HepG2 (cell line): ENCODE measurements around the gene GRIK4. TPM values are rescaled to one million over a fixed set of nuclear protein-coding genes. Genes with fewer than 3 reads are reported as not detected.

Source experiments
- ATAC-seq: fragments of 200-7000 bp; cut with Tn5 transposase; 3 replicates; pipeline ENCODE4 v1.9.1; 2020; ENCODE audit warnings: mild to moderate bottlenecking, moderate library complexity
- BruUV-seq: library from RNA; stranded (reverse); fragments of 400-500 nt; replicated peaks from 2 replicates; lab custom pipeline; 2021; lab: Mats Ljungman, UMichigan
- CTCF ChIA-PET: fragments of 300-600 bp; formaldehyde crosslinking; extraction: SDS; loops from one replicate; lab custom pipeline; 2021; ENCODE audit warnings: low total read pairs, inconsistent platforms, low intra/inter-chr PET ratio; lab: Yijun Ruan, JAX
- POLR2A ChIA-PET: fragments of 350-600 bp; sonication (Branson Sonifier 250); formaldehyde crosslinking; loops from one replicate; lab custom pipeline; 2020; ENCODE audit warnings: antibody characterized with exemption, inconsistent platforms; lab: Yijun Ruan, JAX
- DNase-seq: peaks from one replicate; pipeline ENCODE4 v3.0.0-alpha.2; 2015; ENCODE audit warnings: low spot score
- FAIRE-seq: peaks from 3 replicates; lab custom pipeline; 2011; peaks lifted over from hg19 to GRCh38; lab: Jason Lieb, UNC
- H2AFZ ChIP-seq: one replicate; pipeline ENCODE4 v1.6.1; 2011; ENCODE audit warnings: low read length, inconsistent platforms
- H3K27ac ChIP-seq: fragments of 300-600 bp; 3 replicates; pipeline ENCODE4 v1.8.0; 2011; ENCODE audit warnings: mixed run types, mild to moderate bottlenecking, mixed read lengths, low read length, inconsistent platforms; ENCODE audit not compliant: insufficient read depth; ENCODE audit errors: extremely low read length
- H3K27me3 ChIP-seq, 2 experiments: fragments of 200-600 bp in 1 of 2; 2 replicates in 1 of 2; 3 replicates in 1 of 2; pipeline versions ENCODE4 v1.6.0 to v1.8.0; 2011; ENCODE audit warnings: low read length in 2 of 2, mild to moderate bottlenecking in 2 of 2, moderate library complexity in 2 of 2, inconsistent platforms in 1 of 2; ENCODE audit not compliant: insufficient read depth in 2 of 2, control insufficient read depth in 1 of 2
- H3K36me3 ChIP-seq, 2 experiments: fragments of 200-600 bp in 1 of 2; replicated peaks in 1 of 2; 2 replicates in 1 of 2; 3 replicates in 1 of 2; pipeline versions ENCODE4 v1.5.1 to v1.8.0; 2011; ENCODE audit warnings: low read length in 2 of 2, inconsistent platforms in 1 of 2; ENCODE audit not compliant: insufficient read depth in 2 of 2, control insufficient read depth in 1 of 2
- H3K4me1 ChIP-seq: 2 replicates; pipeline ENCODE4 v1.5.1; 2012; ENCODE audit warnings: low read length, inconsistent platforms; ENCODE audit not compliant: insufficient read depth
- H3K4me2 ChIP-seq: 2 replicates; pipeline ENCODE4 v1.6.0; 2011; ENCODE audit warnings: low read depth, low read length, inconsistent platforms
- H3K4me3 ChIP-seq, 3 experiments: fragments of 200-600 bp in 1 of 3; sonication (generic), shearing (Covaris generic) in 1 of 3; replicated peaks in 1 of 3; 2 replicates each; pipeline ENCODE4 v1.5.1; 2011 to 2016; ENCODE audit warnings: low read length in 3 of 3, inconsistent platforms in 2 of 3, low read depth in 2 of 3, mild to moderate bottlenecking in 2 of 3, control low read depth in 1 of 3, mixed read lengths in 1 of 3; ENCODE audit not compliant: insufficient read depth in 1 of 3
- H3K79me2 ChIP-seq: one replicate; pipeline ENCODE4 v1.6.1; 2011; ENCODE audit warnings: low read length, inconsistent platforms; ENCODE audit not compliant: insufficient read depth
- H3K9ac ChIP-seq: 2 replicates; pipeline ENCODE4 v1.6.0; 2011; ENCODE audit warnings: mild to moderate bottlenecking, low read depth, low read length, inconsistent platforms; ENCODE audit not compliant: insufficient read depth
- H3K9me3 ChIP-seq: 2 replicates; pipeline ENCODE4 v1.5.1; 2012; ENCODE audit warnings: mild to moderate bottlenecking, low read length
- H4K20me1 ChIP-seq: 2 replicates; pipeline ENCODE4 v1.6.0; 2011; ENCODE audit warnings: inconsistent platforms, mild to moderate bottlenecking, low read length, moderate library complexity; ENCODE audit not compliant: insufficient read depth
- GATA4 ChIP-seq: sonication (generic); IDR thresholded peaks from 2 replicates; pipeline ENCODE4 v1.6.1; 2016; ENCODE audit warnings: antibody characterized with exemption, low read depth, borderline replicate concordance
- GATAD2A ChIP-seq: IDR thresholded peaks from 2 replicates; pipeline ENCODE4 v1.6.1; 2016
- NR3C1 ChIP-seq: sonication (generic); formaldehyde crosslinking; IDR thresholded peaks from 2 replicates; pipeline ENCODE4 v1.4.0; 2020; ENCODE audit warnings: missing genetic modification reagents
- PHF21A ChIP-seq: sonication (generic); formaldehyde crosslinking; IDR thresholded peaks from 2 replicates; pipeline ENCODE4 v1.5.0; 2020; ENCODE audit warnings: mild to moderate bottlenecking, missing genetic modification reagents
- ZBTB8A ChIP-seq: sonication (generic); formaldehyde crosslinking; IDR thresholded peaks from 2 replicates; pipeline ENCODE4 v1.4.0; 2020; ENCODE audit warnings: mild to moderate bottlenecking, low read depth, missing genetic modification reagents, borderline replicate concordance
- ZC3H13 ChIP-seq: sonication (generic); formaldehyde crosslinking; IDR thresholded peaks from 2 replicates; pipeline ENCODE4 v1.8.1; 2023; ENCODE audit warnings: mild to moderate bottlenecking, missing genetic modification reagents, moderate library complexity
- ZMAT3 ChIP-seq: sonication (generic); formaldehyde crosslinking; conservative IDR thresholded peaks from 2 replicates; pipeline ENCODE4 v1.7.0; 2021; ENCODE audit warnings: missing genetic modification reagents
- ZNF20 ChIP-seq: sonication (generic); formaldehyde crosslinking; IDR thresholded peaks from 2 replicates; pipeline ENCODE4 v1.4.0; 2020; ENCODE audit warnings: mild to moderate bottlenecking, moderate library complexity, missing genetic modification reagents
- ZNF460 ChIP-seq: sonication (generic); formaldehyde crosslinking; IDR thresholded peaks from 2 replicates; pipeline ENCODE4 v1.5.1; 2020; ENCODE audit warnings: missing genetic modification reagents, mild to moderate bottlenecking, borderline replicate concordance
- ZNF468 ChIP-seq: sonication (generic); formaldehyde crosslinking; IDR thresholded peaks from 2 replicates; pipeline ENCODE4 v1.8.0; 2022; ENCODE audit warnings: mild to moderate bottlenecking, moderate library complexity, missing genetic modification reagents
- ZNF543 ChIP-seq: sonication (generic); formaldehyde crosslinking; IDR thresholded peaks from 2 replicates; pipeline ENCODE4 v1.4.0; 2020; ENCODE audit warnings: mild to moderate bottlenecking, missing genetic modification reagents
- ZNF670 ChIP-seq: sonication (generic); formaldehyde crosslinking; IDR thresholded peaks from 2 replicates; pipeline ENCODE4 v1.8.0; 2022; ENCODE audit warnings: mild to moderate bottlenecking, missing genetic modification reagents, borderline replicate concordance
- ZNF713 ChIP-seq: sonication (generic); formaldehyde crosslinking; IDR thresholded peaks from 2 replicates; pipeline ENCODE4 v1.4.0; 2020; ENCODE audit warnings: mild to moderate bottlenecking, missing genetic modification reagents
- ZSCAN31 ChIP-seq: sonication (generic); formaldehyde crosslinking; IDR thresholded peaks from 2 replicates; pipeline ENCODE4 v1.5.0; 2020; ENCODE audit warnings: low read depth, mild to moderate bottlenecking, missing genetic modification reagents
- WGBS: methylation state at CpG from one replicate; pipeline ENCODE4 v1.1.6; 2017; ENCODE audit warnings: low lambda C conversion rate; 5-methylcytosine and 5-hydroxymethylcytosine counted together
- in situ Hi-C: cut with HindIII; loops from 2 replicates; pipeline ENCODE4 v1.10.0; 2017; ENCODE audit warnings: low pct_unique_long_range_greater_than_20kb; ENCODE audit not compliant: extremely low pct_ligation_motif_present
- intact Hi-C: fragments of 100-400 bp; cut with micrococcal nuclease; formaldehyde crosslinking; loops from one replicate; pipeline ENCODE4 v1.10.0; 2022; ENCODE audit not compliant: unreplicated experiment
- polyA plus RNA-seq, 8 experiments: library from polyadenylated mRNA; depleted of rRNA in 3 of 8; stranded (reverse) in 7 of 8; unstranded in 1 of 8; fragments of >200 nt; fragmentation: Illumina TruSeq in 4 of 8; extraction: Trizol in 4 of 8; gene quantifications; 2 replicates each; pipeline versions ENCODE4 v1.2.1 to v1.2.3, GENCODE V29; 2011 to 2016; ENCODE audit warnings: low read depth in 4 of 8, missing spikeins in 1 of 8, mixed read lengths in 1 of 8; ENCODE audit not compliant: insufficient read depth in 1 of 8
- total RNA-seq, 5 experiments: library from RNA; depleted of rRNA; stranded (reverse); fragments of >200 nt; fragmentation: Illumina TruSeq; extraction: Trizol; gene quantifications; 2 replicates each; pipeline ENCODE4 v1.2.3, GENCODE V29; 2016; ENCODE audit warnings: low read depth in 1 of 5
- TF ChIP-seq, protein P1 (sequence below), 2 experiments: IDR thresholded peaks; 2 replicates each; pipeline ENCODE4 v1.6.1; 2011 to 2012; ENCODE audit warnings: low read length in 2 of 2, borderline replicate concordance in 1 of 2, low read depth in 1 of 2, mild to moderate bottlenecking in 1 of 2, moderate library complexity in 1 of 2
- TF ChIP-seq, protein P2 (sequence below): sonication (generic); formaldehyde crosslinking; IDR thresholded peaks from 2 replicates; pipeline ENCODE4 v1.5.1; 2020; ENCODE audit warnings: mild to moderate bottlenecking, missing genetic modification reagents, moderate library complexity
- TF ChIP-seq, protein P3 (sequence below): IDR thresholded peaks from 2 replicates; pipeline ENCODE4 v1.6.1; 2016; ENCODE audit warnings: missing compliant biosample characterization, missing genetic modification reagents, borderline replicate concordance
- TF ChIP-seq, protein P4 (sequence below): sonication (generic); formaldehyde crosslinking; IDR thresholded peaks from 2 replicates; pipeline ENCODE4 v1.5.0; 2020; ENCODE audit warnings: missing genetic modification reagents, mild to moderate bottlenecking, borderline replicate concordance
- TF ChIP-seq, protein P5 (sequence below): sonication (generic); formaldehyde crosslinking; IDR thresholded peaks from 2 replicates; pipeline ENCODE4 v1.4.0; 2020; ENCODE audit warnings: missing genetic modification reagents

Gene GRIK4
- total and polyA plus RNA-seq, 2 of the 13 experiments (the other 11 are each of a cell fraction or from before 2014, with no cell fraction given), result 0.04 to 0.07 TPM

DNA sequence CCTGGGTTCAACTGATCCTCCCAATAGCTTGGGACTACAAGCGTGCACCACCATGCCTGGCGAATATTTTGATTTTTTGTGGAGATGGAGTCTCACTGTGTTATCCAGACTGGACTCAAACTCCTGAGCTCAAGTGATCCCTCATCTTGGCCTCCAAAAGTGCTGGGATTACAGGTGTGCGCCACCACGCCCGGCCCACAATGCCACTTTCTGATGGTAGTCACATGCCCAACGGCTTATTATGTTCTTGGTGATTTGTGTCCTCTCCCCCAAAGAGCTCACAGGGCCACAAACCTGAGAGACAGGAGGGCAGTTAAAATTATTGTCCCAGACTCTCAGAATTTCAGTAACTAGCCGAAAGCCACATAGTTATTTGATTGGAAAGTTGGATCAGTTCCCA, 9.6 kb downstream of the GRIK4 start:
- no peak for DNase-seq
- H3K4me2 ChIP-seq, result no peak overlapping the region
- H3K36me3 ChIP-seq, result no peaks in the 10 kb centered on the region
- peaks cover 33% of the 10 kb centered on the region for H3K4me1 ChIP-seq
- intact Hi-C loops, result no loop called here
- BruUV-seq, result no TSS peak
- ChIA-PET CTCF (no interaction called here), POLR2A (no interaction called here)
- peaks cover 4 to 50% of the 10 kb centered on the region in 2 experiments; a peak in 4 of 5 replicates for H3K27me3 ChIP-seq
- no peak overlapping the region for H3K27ac ChIP-seq
- no peak overlapping the region for H3K4me3 ChIP-seq
- in situ Hi-C loops, result no loop called here
- 67% methylated on average over 7 of the region's 7 CpGs for WGBS
- no peak overlapping the region for H3K9ac ChIP-seq
- no peak for FAIRE-seq
- H2AFZ ChIP-seq, result no peak overlapping the region
- H3K79me2 ChIP-seq, result no peaks in the 10 kb centered on the region
- no peak for ATAC-seq
- no peaks in the 10 kb centered on the region for H4K20me1 ChIP-seq
- H3K9me3 ChIP-seq, result no peaks in the 10 kb centered on the region
- TF ChIP-seq ZC3H13 (CRISPR knock-in tag) (no peak), ZNF713 (CRISPR knock-in tag) (no peak), GATAD2A (CRISPR knock-in tag) (no peak), ZNF20 (CRISPR knock-in tag) (no peak), GATA4 (no peak), NR3C1 (no peak), ZSCAN31 (CRISPR knock-in tag) (no peak), ZBTB8A (CRISPR knock-in tag) (no peak), ZNF468 (CRISPR knock-in tag) (no peak), ZMAT3 (CRISPR knock-in tag) (no peak), ZNF670 (no peak), ZNF460 (no peak), ZNF543 (CRISPR knock-in tag) (no peak), PHF21A (no peak)
- TF ChIP-seq, protein P1, sequence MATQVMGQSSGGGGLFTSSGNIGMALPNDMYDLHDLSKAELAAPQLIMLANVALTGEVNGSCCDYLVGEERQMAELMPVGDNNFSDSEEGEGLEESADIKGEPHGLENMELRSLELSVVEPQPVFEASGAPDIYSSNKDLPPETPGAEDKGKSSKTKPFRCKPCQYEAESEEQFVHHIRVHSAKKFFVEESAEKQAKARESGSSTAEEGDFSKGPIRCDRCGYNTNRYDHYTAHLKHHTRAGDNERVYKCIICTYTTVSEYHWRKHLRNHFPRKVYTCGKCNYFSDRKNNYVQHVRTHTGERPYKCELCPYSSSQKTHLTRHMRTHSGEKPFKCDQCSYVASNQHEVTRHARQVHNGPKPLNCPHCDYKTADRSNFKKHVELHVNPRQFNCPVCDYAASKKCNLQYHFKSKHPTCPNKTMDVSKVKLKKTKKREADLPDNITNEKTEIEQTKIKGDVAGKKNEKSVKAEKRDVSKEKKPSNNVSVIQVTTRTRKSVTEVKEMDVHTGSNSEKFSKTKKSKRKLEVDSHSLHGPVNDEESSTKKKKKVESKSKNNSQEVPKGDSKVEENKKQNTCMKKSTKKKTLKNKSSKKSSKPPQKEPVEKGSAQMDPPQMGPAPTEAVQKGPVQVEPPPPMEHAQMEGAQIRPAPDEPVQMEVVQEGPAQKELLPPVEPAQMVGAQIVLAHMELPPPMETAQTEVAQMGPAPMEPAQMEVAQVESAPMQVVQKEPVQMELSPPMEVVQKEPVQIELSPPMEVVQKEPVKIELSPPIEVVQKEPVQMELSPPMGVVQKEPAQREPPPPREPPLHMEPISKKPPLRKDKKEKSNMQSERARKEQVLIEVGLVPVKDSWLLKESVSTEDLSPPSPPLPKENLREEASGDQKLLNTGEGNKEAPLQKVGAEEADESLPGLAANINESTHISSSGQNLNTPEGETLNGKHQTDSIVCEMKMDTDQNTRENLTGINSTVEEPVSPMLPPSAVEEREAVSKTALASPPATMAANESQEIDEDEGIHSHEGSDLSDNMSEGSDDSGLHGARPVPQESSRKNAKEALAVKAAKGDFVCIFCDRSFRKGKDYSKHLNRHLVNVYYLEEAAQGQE (IDR thresholded peaks at IDR 0.05; ENCODE audit: borderline replicate concordance in 1 of 2, low read depth in 1 of 2, low read length in 2 of 2), result no peak
- TF ChIP-seq, protein P2, sequence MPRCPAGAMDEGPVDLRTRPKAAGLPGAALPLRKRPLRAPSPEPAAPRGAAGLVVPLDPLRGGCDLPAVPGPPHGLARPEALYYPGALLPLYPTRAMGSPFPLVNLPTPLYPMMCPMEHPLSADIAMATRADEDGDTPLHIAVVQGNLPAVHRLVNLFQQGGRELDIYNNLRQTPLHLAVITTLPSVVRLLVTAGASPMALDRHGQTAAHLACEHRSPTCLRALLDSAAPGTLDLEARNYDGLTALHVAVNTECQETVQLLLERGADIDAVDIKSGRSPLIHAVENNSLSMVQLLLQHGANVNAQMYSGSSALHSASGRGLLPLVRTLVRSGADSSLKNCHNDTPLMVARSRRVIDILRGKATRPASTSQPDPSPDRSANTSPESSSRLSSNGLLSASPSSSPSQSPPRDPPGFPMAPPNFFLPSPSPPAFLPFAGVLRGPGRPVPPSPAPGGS, result no peak
- TF ChIP-seq, protein P3, sequence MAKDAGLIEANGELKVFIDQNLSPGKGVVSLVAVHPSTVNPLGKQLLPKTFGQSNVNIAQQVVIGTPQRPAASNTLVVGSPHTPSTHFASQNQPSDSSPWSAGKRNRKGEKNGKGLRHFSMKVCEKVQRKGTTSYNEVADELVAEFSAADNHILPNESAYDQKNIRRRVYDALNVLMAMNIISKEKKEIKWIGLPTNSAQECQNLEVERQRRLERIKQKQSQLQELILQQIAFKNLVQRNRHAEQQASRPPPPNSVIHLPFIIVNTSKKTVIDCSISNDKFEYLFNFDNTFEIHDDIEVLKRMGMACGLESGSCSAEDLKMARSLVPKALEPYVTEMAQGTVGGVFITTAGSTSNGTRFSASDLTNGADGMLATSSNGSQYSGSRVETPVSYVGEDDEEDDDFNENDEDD (CRISPR knock-in tag), result no peak
- TF ChIP-seq, protein P4, sequence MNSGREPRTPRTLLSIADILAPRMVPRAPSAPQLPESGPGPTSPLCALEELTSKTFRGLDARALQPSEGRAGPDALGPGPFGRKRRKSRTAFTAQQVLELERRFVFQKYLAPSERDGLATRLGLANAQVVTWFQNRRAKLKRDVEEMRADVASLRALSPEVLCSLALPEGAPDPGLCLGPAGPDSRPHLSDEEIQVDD (CRISPR knock-in tag), result no peak
- TF ChIP-seq, protein P5, sequence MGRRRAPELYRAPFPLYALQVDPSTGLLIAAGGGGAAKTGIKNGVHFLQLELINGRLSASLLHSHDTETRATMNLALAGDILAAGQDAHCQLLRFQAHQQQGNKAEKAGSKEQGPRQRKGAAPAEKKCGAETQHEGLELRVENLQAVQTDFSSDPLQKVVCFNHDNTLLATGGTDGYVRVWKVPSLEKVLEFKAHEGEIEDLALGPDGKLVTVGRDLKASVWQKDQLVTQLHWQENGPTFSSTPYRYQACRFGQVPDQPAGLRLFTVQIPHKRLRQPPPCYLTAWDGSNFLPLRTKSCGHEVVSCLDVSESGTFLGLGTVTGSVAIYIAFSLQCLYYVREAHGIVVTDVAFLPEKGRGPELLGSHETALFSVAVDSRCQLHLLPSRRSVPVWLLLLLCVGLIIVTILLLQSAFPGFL, result no peak
